Upper lobe of left lung (tissue), 4 donors: Measurements from ENCODE around the gene PEA15.

Experiments used
- EP300 ChIP-seq, 4 donors: sonication (generic); formaldehyde crosslinking; IDR thresholded peaks; one replicate each; pipeline ENCODE4 v1.5.1; 2017; ENCODE audit warnings: antibody characterized with exemption in 4 of 4, control low read depth in 2 of 4
- POLR2A ChIP-seq, 4 donors: fragments of 450-650 bp; IDR thresholded peaks; one replicate each; pipeline ENCODE4 v1.5.1; 2016 to 2017; ENCODE audit warnings: antibody characterized with exemption in 4 of 4, mild to moderate bottlenecking in 2 of 4
- POLR2AphosphoS5 ChIP-seq, 2 donors: sonication (generic); formaldehyde crosslinking; IDR thresholded peaks; one replicate each; pipeline ENCODE4 v1.5.1; 2017; ENCODE audit warnings: antibody characterized with exemption in 2 of 2
- TF ChIP-seq, protein P1 (sequence below), 6 experiments: fragments of 450-650 bp in 4 of 6; fragments of 200-600 bp in 2 of 6; sonication (generic) in 2 of 6; IDR thresholded peaks; one replicate each; pipeline ENCODE4 v1.5.1; 2016 to 2019; ENCODE audit warnings: antibody characterized with exemption in 6 of 6

DNA sequence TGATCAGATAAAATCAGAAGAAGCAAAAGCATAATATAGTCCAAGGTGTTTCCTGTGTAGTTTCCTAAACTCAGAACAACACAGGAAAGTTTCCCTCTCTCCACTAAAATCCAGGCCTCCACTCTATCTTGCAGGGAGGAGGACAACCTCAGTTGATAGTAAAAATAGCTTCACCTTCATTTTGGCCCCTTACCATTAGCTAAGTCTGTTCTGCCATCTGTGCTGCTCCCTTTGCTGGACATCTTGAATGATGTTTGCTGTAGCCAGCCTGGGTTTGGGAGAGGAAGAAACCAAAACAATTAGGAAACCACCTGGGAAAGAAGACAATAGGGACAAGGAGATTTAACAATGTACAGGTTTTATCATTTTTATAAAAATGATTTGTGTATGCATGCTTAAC lies 38.6 kb downstream of the PEA15 start:
- TF ChIP-seq, protein P1, sequence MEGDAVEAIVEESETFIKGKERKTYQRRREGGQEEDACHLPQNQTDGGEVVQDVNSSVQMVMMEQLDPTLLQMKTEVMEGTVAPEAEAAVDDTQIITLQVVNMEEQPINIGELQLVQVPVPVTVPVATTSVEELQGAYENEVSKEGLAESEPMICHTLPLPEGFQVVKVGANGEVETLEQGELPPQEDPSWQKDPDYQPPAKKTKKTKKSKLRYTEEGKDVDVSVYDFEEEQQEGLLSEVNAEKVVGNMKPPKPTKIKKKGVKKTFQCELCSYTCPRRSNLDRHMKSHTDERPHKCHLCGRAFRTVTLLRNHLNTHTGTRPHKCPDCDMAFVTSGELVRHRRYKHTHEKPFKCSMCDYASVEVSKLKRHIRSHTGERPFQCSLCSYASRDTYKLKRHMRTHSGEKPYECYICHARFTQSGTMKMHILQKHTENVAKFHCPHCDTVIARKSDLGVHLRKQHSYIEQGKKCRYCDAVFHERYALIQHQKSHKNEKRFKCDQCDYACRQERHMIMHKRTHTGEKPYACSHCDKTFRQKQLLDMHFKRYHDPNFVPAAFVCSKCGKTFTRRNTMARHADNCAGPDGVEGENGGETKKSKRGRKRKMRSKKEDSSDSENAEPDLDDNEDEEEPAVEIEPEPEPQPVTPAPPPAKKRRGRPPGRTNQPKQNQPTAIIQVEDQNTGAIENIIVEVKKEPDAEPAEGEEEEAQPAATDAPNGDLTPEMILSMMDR (IDR thresholded peaks at IDR 0.05) = no peak
- TF ChIP-seq POLR2A (IDR thresholded peaks at IDR 0.05) = no peak
- no peak for TF ChIP-seq POLR2AphosphoS5 (IDR thresholded peaks at IDR 0.05)
- no peak for TF ChIP-seq EP300 (IDR thresholded peaks at IDR 0.05)
